ACC112 (cell line): ENCODE measurements around the gene LRRC74A.
A peak's percentile ranks its signal among the peaks of the same experiment; 100 is the strongest.

ENCODE experiments used
- H2AFZ ChIP-seq: fragments of 200-600 bp; sonication (generic); one replicate; pipeline ENCODE4 v1.6.0; 2017; ENCODE audit warnings: antibody characterized with exemption, low read length; ENCODE audit not compliant: unreplicated experiment
- H3K27ac ChIP-seq: fragments of 200-600 bp; sonication (generic); 2 replicates; pipeline ENCODE4 v1.5.1; 2014; ENCODE audit warnings: low read depth, mild to moderate bottlenecking, antibody characterized with exemption, low read length, moderate library complexity
- H3K27me3 ChIP-seq: fragments of 200-600 bp; sonication (generic); 2 replicates; pipeline ENCODE4 v1.6.1; 2014; ENCODE audit warnings: mild to moderate bottlenecking, antibody characterized with exemption, low read length, moderate library complexity, mixed read lengths; ENCODE audit not compliant: insufficient read depth
- H3K36me3 ChIP-seq: fragments of 200-600 bp; sonication (generic); 2 replicates; pipeline ENCODE4 v1.6.1; 2016; ENCODE audit warnings: mild to moderate bottlenecking, antibody characterized with exemption, low read length, moderate library complexity, mixed read lengths; ENCODE audit not compliant: insufficient read depth
- H3K4me1 ChIP-seq: fragments of 200-600 bp; sonication (generic); one replicate; pipeline ENCODE4 v1.6.1; 2016; ENCODE audit warnings: low read length, mixed read lengths; ENCODE audit not compliant: insufficient read depth, unreplicated experiment, control insufficient read depth
- H3K4me3 ChIP-seq: fragments of 200-600 bp; sonication (generic); 2 replicates; pipeline ENCODE4 v1.5.1; 2014; ENCODE audit warnings: mild to moderate bottlenecking, low read depth, low read length
- H3K79me2 ChIP-seq: fragments of 200-600 bp; sonication (generic); one replicate; pipeline ENCODE4 v1.6.0; 2016; ENCODE audit warnings: low read length; ENCODE audit not compliant: control insufficient read depth, unreplicated experiment, insufficient read depth

The LRRC74A gene

GRCh38 chr14:76918782-76919394, 92.7 kb downstream of the LRRC74A start:
- H3K4me3 ChIP-seq: peak overlapping the region; percentile 41

More at GRCh38 chr14:76918782-76919394, 92.7 kb downstream of the LRRC74A start:
- no peak overlapping the region for H2AFZ ChIP-seq
- H3K79me2 ChIP-seq: no peaks in the 10 kb centered on the region
- peak overlapping the region; percentile 99 for H3K27ac ChIP-seq
- no peaks in the 10 kb centered on the region for H3K36me3 ChIP-seq
- no peaks in the 10 kb centered on the region for H3K27me3 ChIP-seq
- peaks cover 39% of the 10 kb centered on the region for H3K4me1 ChIP-seq
